Naive B cell (primary cell): Measurements from ENCODE around the gene FGF3. TPM values are rescaled to one million over a fixed set of nuclear protein-coding genes. Genes with fewer than 3 reads are reported as not detected.
A peak's percentile ranks its signal among the peaks of the same experiment; 100 is the strongest.

Experiments used
- ATAC-seq, 2 donors: fragments of 150-1000 bp; cut with Tn5 transposase; 2 replicates each; pipeline ENCODE4 v1.10.0; 2021; ENCODE audit warnings: low read depth in 2 of 2, mild to moderate bottlenecking in 2 of 2, moderate library complexity in 2 of 2
- DNase-seq: peaks from one replicate; pipeline ENCODE4 v3.0.0; 2022
- H3K27ac Mint-ChIP-seq, 6 donors: one replicate each; pipeline ENCODE4 v1.8.0; 2020 to 2022; ENCODE audit warnings: mild to moderate bottlenecking in 6 of 6, mixed read lengths in 6 of 6, moderate library complexity in 5 of 6, inconsistent platforms in 2 of 6
- H3K27me3 Mint-ChIP-seq, 3 donors: one replicate each; pipeline ENCODE4 v1.8.0; 2021 to 2022; ENCODE audit warnings: mixed read lengths in 3 of 3, mild to moderate bottlenecking in 1 of 3
- H3K36me3 Mint-ChIP-seq, 2 donors: one replicate each; pipeline ENCODE4 v1.8.0; 2020 to 2022; ENCODE audit warnings: mixed read lengths in 2 of 2, inconsistent platforms in 1 of 2, mild to moderate bottlenecking in 1 of 2
- H3K4me1 Mint-ChIP-seq, 3 donors: one replicate each; pipeline ENCODE4 v1.8.0; 2020 to 2022; ENCODE audit warnings: mixed read lengths in 3 of 3, inconsistent platforms in 1 of 3, mild to moderate bottlenecking in 1 of 3, moderate library complexity in 1 of 3
- H3K4me3 Mint-ChIP-seq, 8 donors: one replicate each; pipeline ENCODE4 v1.8.0; 2020 to 2022; ENCODE audit warnings: mild to moderate bottlenecking in 8 of 8, mixed read lengths in 8 of 8, moderate library complexity in 8 of 8, inconsistent platforms in 2 of 8
- H3K9me3 Mint-ChIP-seq, 7 donors: one replicate each; pipeline ENCODE4 v1.8.0; 2020 to 2022; ENCODE audit warnings: mixed read lengths in 7 of 7, mild to moderate bottlenecking in 5 of 7, inconsistent platforms in 2 of 7, moderate library complexity in 1 of 7
- polyA plus RNA-seq, 6 donors: library from polyadenylated mRNA; unstranded; fragments of 300-500 nt; fragmentation: Illumina TruSeq; gene quantifications; one replicate each; pipeline ENCODE4 v1.2.3, GENCODE V29; 2021; ENCODE audit warnings: low read depth in 6 of 6

The FGF3 gene
- polyA plus RNA-seq, 6 donors from 2014 or later, result not detected

- ATAC-seq (no peak), DNase-seq (peak; percentile 7)
- Mint-ChIP-seq H3K4me1 (no peaks in the 10 kb centered on the region), H3K9me3 (peaks cover 0 to 8% (median 2%) of the 10 kb centered on the region in 7 donors), H3K4me3 (no peak overlapping the region), H3K27ac (no peak overlapping the region), H3K36me3 (no peaks in the 10 kb centered on the region), H3K27me3 (peaks cover 8 to 26% (median 13%) of the 10 kb centered on the region in 3 donors)
These were observed 17.5 kb downstream of the FGF3 start for GRCh38 chr11:69801513-69802335.

DNA sequence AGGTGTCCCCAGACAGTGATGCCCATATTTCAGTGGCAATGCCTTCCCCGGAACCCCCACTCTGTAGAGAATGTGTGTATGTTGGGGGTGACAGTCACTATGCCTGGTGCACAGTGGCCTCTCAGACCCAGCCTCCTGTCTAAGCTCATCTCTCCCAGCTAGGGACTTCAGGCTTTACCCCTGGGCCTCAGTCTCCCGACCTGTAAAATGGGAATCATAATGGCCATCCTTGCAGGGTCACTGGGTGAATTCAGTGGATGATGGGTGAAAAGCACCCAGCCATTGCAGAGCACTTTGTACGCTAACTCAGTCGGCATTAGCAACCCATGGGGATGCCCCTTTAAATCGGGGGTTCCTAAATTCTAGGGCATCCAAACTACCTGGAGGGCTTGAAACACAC, 18.9 kb downstream of the FGF3 start:
- ATAC-seq (no peak), DNase-seq (no peak)
- Mint-ChIP-seq H3K27me3 (peaks cover 8 to 38% (median 9%) of the 10 kb centered on the region in 3 donors), H3K9me3 (peaks cover 0 to 8% (median 2%) of the 10 kb centered on the region in 7 donors), H3K36me3 (no peaks in the 10 kb centered on the region), H3K27ac (no peak overlapping the region), H3K4me3 (no peak overlapping the region), H3K4me1 (no peaks in the 10 kb centered on the region)

DNA sequence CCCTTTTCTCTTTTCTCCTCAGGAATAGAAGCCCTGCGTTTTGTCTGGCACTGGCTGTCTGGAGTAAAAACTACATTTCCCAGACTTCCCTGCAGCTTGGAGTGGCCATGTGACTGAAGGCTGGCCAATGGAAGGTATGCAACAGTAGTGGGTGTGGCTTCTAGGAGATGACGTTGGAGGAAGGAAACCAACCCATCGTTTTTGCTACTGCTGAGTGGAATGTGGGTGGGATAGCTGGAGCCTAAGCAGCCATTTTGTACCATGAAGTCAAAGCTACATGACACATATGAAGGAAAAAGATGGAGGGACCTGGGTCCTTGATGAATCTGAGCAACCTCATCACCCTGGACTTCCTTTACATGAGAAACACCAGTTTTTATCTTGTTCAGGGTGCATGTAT, 19.6 kb downstream of the FGF3 start:
- no peak for ATAC-seq
- no peak for DNase-seq
- H3K27ac Mint-ChIP-seq, result no peak overlapping the region
- H3K36me3 Mint-ChIP-seq, result no peaks in the 10 kb centered on the region
- no peaks in the 10 kb centered on the region for H3K4me1 Mint-ChIP-seq
- H3K9me3 Mint-ChIP-seq, result peaks cover 0 to 8% (median 2%) of the 10 kb centered on the region in 7 donors
- H3K27me3 Mint-ChIP-seq, result peaks cover 8 to 39% (median 9%) of the 10 kb centered on the region in 3 donors
- H3K4me3 Mint-ChIP-seq, result no peak overlapping the region

DNA sequence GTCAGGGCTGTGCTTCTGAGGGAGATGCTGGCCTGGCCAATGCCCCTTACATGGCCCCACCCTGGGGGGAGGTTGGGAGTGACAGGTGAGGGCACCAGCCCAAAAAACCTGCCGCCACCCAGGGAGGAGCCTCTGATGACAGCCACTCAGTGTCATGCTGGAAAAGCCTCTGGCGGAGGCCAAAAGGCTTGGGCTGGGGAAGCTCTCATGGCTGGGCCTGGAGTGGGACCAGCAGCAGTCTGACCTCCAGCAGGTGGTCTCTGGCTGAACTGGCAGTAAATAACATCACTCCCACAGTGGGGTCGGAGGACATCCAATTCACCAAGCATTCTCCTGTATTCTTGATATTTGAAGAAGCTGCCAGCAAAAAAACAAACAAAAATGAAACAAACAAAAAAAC, 20.1 kb downstream of the FGF3 start:
- Mint-ChIP-seq H3K4me1 (no peaks in the 10 kb centered on the region), H3K36me3 (no peaks in the 10 kb centered on the region), H3K27ac (no peak overlapping the region), H3K4me3 (no peak overlapping the region), H3K9me3 (peaks cover 0 to 8% (median 2%) of the 10 kb centered on the region in 7 donors), H3K27me3 (peaks cover 8 to 39% (median 9%) of the 10 kb centered on the region in 3 donors)
- ATAC-seq (no peak), DNase-seq (no peak)

DNA sequence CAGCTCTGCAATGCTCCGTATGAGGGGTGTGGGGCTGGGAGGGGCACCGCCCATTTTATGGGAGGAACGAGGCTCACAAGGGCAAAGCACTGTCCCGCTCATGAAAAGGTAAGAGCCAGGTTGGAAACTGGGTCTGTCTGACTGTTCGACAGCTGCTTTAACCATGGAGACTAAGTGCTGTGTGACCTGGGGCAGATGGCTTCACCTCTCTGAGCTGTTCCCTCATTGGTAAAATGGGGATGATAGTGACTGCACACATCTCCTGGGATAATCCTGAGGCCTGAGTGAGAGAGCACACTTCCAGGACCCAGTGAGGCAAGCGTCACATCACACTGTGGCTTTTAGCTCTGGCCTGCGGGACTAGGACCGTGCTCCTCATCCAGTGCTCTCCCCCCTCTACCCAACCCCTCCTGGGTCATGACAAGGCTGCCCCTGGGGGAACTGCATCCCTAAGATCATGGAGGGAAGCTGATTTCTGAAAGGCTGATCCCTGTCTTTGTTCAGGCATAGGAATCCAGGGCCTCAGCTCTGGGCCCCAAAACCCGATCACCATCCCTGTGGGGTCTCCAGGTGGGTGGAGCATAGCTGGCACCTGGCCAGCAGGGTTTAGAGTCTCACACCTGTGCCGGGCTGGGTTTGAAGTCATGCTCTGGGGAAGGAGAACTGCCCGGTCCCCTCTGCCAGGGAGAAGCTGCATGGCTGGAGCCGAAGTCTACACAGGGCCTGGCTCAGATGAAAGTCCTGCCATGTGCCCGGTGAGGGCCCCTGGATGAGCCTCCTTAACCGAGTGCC, 21.3 kb downstream of the FGF3 start:
- DNase-seq (no peak), ATAC-seq (no peak)
- peaks cover 0 to 8% (median 2%) of the 10 kb centered on the region in 7 donors for H3K9me3 Mint-ChIP-seq
- H3K4me3 Mint-ChIP-seq, result no peak overlapping the region
- H3K27ac Mint-ChIP-seq, result peak overlapping the region in 1 of 6 donors; percentile 28
- no peaks in the 10 kb centered on the region for H3K36me3 Mint-ChIP-seq
- H3K4me1 Mint-ChIP-seq, result peaks cover 0 to 2% (median 0%) of the 10 kb centered on the region in 3 donors
- H3K27me3 Mint-ChIP-seq, result peaks cover 13 to 42% (median 15%) of the 10 kb centered on the region in 3 donors

DNA sequence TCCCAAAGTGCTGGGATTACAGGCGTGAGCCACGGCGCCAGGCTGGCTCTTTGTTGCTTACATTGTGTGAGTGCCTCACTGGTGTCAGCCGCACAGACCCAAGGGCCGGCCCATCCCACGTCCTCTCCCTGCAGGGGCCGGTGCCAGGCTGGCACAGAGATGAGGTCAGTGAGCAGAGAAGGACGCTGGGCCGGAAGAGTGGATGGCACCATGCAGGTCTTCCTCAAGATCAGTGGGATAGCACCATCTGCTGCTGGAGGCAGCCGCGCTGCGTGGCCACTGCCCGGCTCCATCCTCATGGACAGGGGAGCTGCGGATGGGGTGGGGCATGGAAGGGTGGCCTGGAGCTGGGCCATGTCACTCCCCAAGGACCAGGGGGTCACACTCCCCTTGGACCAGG, 22.1 kb downstream of the FGF3 start:
- DNase-seq (no peak), ATAC-seq (no peak)
- Mint-ChIP-seq H3K4me3 (no peak overlapping the region), H3K9me3 (peaks cover 0 to 8% (median 2%) of the 10 kb centered on the region in 7 donors), H3K36me3 (no peaks in the 10 kb centered on the region), H3K27me3 (peaks cover 13 to 42% (median 16%) of the 10 kb centered on the region in 3 donors), H3K4me1 (peaks cover 0 to 4% (median 0%) of the 10 kb centered on the region in 3 donors), H3K27ac (no peak overlapping the region)

DNA sequence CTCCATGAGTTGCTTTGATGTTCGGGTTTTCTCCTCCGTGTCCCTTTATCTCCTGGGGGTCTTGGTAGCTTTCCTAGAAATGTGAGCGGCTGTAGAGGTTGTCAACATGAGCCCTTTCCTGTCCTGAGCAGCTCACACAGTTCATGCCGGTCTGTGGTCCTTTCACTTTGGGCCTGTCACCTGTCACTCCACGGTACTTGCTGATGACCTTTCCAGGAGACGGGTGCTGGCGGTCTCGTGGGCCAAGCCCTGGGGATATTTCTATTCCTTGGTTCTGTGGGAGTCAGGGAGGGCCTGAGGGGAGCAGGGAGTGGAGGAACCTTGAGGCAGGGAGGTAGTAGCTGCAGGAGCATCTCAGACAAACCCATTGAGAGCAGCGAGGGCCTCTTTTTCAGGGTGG, 23.2 kb downstream of the FGF3 start:
- Mint-ChIP-seq H3K27ac (no peak overlapping the region), H3K4me1 (peaks cover 0 to 4% (median 0%) of the 10 kb centered on the region in 3 donors), H3K9me3 (peaks cover 0 to 8% (median 2%) of the 10 kb centered on the region in 7 donors), H3K27me3 (peaks cover 8 to 31% (median 12%) of the 10 kb centered on the region in 3 donors), H3K36me3 (no peaks in the 10 kb centered on the region), H3K4me3 (no peak overlapping the region)
- ATAC-seq (no peak), DNase-seq (no peak)

DNA sequence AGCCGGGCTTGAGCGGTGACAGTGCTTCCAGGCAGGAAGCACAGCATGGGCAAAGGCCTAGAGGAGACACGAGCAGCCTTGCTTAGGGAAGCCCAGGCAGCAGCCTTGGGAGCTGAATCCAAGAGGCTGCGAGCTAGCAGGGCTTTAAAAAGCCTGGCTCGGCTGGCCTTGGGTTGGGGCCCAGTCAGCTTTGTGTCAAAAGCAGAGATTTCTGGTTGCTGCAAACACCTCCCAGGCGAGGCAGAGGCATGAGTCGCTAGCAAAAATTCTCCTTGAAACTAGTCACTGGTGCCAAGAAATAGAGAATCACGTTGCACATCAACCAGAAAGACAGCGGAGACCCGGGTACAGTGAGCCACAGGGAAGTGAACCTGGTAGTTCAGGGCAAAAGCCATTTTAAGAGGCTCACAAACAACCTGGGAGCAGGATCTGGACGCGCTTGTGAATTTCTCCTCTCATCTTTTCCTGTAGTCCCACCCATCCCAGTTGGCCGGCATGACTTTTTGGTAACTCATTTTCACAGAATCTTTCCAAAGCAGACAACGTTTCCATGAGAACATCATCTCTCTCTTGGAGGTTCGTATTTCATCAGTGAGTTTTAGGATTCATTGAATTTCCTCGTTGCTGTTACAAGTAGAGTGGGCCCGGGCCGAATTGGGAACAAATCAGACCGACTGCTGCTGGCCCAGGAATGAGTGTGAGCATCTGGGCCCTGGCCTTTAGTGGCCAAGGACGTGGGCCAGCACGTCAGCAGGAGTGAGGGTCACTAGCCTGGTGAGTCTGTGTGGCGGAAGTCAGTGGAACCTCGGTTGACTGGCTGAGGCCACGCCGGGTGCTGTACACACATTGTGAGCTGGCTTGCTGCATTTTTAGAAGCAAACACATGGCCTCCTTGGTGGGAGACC, 27.7 kb downstream of the FGF3 start:
- Mint-ChIP-seq H3K4me1 (peaks cover 0 to 4% (median 0%) of the 10 kb centered on the region in 3 donors), H3K27ac (no peak overlapping the region)
- no peak for ATAC-seq

DNA sequence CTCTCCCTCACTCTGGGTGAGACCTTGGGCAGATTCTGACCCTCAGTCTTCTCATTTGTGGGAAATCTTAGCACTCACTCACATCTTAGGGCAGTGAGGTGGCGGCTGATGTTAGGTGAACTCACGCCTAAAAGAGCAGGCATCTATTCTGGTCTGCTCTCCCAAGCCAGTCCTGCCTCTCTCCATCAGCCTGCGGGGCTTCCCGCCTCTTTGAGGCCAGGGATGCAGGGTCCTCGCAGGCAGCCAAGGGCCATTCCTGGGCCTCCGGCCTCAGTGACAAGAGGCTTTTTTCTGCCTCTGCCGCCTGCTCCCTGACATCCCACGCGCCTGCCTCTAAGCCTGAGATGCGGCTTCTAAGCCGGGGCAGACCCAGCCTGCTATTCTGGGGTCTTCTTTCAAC, 30.3 kb downstream of the FGF3 start:
- peaks cover 0 to 4% (median 0%) of the 10 kb centered on the region in 3 donors for H3K4me1 Mint-ChIP-seq
- no peaks in the 10 kb centered on the region for H3K36me3 Mint-ChIP-seq

More for the DNA sequence above, 27.7 kb downstream of the FGF3 start:
- H3K36me3 Mint-ChIP-seq, result no peaks in the 10 kb centered on the region
- H3K4me3 Mint-ChIP-seq, result no peak overlapping the region
- no peak for DNase-seq
- H3K27me3 Mint-ChIP-seq, result peaks cover 8 to 20% (median 12%) of the 10 kb centered on the region in 3 donors
- peaks cover 0 to 2% (median 0%) of the 10 kb centered on the region in 7 donors for H3K9me3 Mint-ChIP-seq

GRCh38 chr11:69787906-69788305, 31.3 kb downstream of the FGF3 start:
- no peaks in the 10 kb centered on the region for H3K9me3 Mint-ChIP-seq
- peaks cover 3 to 8% (median 6%) of the 10 kb centered on the region in 3 donors for H3K27me3 Mint-ChIP-seq
- no peaks in the 10 kb centered on the region for H3K36me3 Mint-ChIP-seq
- no peak overlapping the region for H3K4me3 Mint-ChIP-seq
- H3K27ac Mint-ChIP-seq, result no peak overlapping the region
- DNase-seq (no peak), ATAC-seq (no peak)
- H3K4me1 Mint-ChIP-seq, result peaks cover 0 to 1% (median 0%) of the 10 kb centered on the region in 3 donors

More for the DNA sequence above, 30.3 kb downstream of the FGF3 start:
- no peak overlapping the region for H3K4me3 Mint-ChIP-seq
- ATAC-seq, result no peak
- peaks cover 8 to 12% (median 8%) of the 10 kb centered on the region in 3 donors for H3K27me3 Mint-ChIP-seq
- DNase-seq, result no peak
- H3K9me3 Mint-ChIP-seq, result peaks cover 0 to 2% (median 0%) of the 10 kb centered on the region in 7 donors
- no peak overlapping the region for H3K27ac Mint-ChIP-seq

DNA sequence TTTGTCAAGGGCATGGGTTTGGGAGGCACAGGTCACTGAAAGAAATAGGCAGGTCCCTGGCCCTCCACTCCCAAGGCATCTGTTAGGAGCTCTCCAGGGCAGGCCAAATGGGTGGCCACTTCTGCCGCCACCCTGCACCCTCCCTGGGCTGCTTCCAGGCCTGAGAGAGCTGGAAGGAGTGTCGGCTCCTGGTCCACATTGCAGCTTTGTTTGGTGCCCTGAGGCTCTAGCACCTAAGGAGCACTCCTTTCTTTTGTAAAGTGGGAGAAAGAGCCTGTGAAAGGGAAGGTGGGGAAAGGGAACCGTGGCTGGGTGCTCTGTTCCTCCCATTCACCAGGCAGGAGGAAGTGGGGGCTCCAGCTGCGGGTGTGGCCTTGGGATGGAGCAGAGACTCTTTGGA, 31.8 kb downstream of the FGF3 start:
- no peaks in the 10 kb centered on the region for H3K36me3 Mint-ChIP-seq
- H3K27ac Mint-ChIP-seq, result no peak overlapping the region
- no peaks in the 10 kb centered on the region for H3K9me3 Mint-ChIP-seq
- no peak overlapping the region for H3K4me3 Mint-ChIP-seq
- H3K4me1 Mint-ChIP-seq, result no peaks in the 10 kb centered on the region
- no peak for ATAC-seq
- peaks cover 0 to 8% (median 4%) of the 10 kb centered on the region in 3 donors for H3K27me3 Mint-ChIP-seq
- DNase-seq, result no peak

DNA sequence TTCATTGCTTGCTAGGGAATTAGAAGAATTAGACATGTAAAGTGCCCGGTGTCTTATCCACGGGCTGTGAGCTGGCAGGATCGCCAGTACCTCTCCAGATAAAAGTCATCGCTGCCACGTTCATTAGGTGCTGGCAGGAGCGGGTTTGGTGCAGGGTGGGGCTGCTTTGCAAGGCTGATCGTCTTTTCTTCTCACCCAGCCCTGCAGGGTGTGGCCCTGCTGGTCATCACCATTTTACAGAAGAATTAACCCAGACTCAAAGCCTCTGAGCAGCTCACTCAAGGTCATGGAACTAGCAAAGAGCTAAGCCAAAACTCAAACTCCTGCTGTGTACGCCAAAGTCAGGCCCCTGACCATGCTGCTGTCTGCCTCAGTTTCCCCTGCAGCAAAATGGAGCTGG, 38.0 kb downstream of the FGF3 start:
- H3K4me3 Mint-ChIP-seq, result no peak overlapping the region
- ATAC-seq, result no peak
- no peaks in the 10 kb centered on the region for H3K4me1 Mint-ChIP-seq
- H3K27me3 Mint-ChIP-seq, result peaks cover 6 to 33% (median 32%) of the 10 kb centered on the region in 3 donors
- H3K36me3 Mint-ChIP-seq, result no peaks in the 10 kb centered on the region
- DNase-seq, result no peak
- H3K27ac Mint-ChIP-seq, result no peak overlapping the region
- peaks cover 0 to 3% (median 0%) of the 10 kb centered on the region in 7 donors for H3K9me3 Mint-ChIP-seq

DNA sequence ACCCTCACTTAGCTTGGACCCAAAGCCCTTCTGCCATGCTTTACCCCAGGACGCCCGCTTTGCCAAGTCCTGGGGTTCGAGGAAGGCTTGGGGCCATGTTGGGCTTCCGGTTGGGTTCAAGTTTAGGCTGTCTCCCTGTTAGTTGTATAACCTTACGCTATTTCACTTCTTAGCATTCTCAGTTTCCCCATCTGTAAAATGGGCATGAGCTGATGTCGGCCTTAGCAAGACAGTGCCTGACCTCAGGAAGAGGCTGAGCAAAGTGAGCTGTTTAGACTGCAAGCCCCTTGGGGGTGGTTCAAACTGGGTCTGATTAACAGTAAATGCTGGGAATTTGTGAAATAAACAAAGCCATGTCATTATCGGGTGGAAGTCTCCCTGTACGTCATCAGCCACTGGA, 40.8 kb downstream of the FGF3 start:
- peaks cover 0 to 3% (median 0%) of the 10 kb centered on the region in 7 donors for H3K9me3 Mint-ChIP-seq
- DNase-seq (no peak), ATAC-seq (no peak)
- H3K4me1 Mint-ChIP-seq, result no peaks in the 10 kb centered on the region
- no peak overlapping the region for H3K27ac Mint-ChIP-seq
- H3K27me3 Mint-ChIP-seq, result peaks cover 6 to 43% (median 41%) of the 10 kb centered on the region in 3 donors
- H3K36me3 Mint-ChIP-seq, result no peaks in the 10 kb centered on the region
- H3K4me3 Mint-ChIP-seq, result no peak overlapping the region
